ENCODE results near the gene MAP1LC3C. TPM values are rescaled to one million over a fixed set of nuclear protein-coding genes. Genes with fewer than 3 reads are reported as not detected.

MAP1LC3C gene
- total and polyA plus RNA-seq, 9 of the 15 experiments (the other 6 are each of a cell fraction or from before 2014, with no cell fraction given): not detected

- TF ChIP-seq DIDO1 (tag; IDR thresholded peaks at IDR 0.05; ENCODE audit: low read depth) (0 out of 2 replicates have a peak, but pooled peaks have one; percentile 31), PHF20 (IDR thresholded peaks at IDR 0.05; ENCODE audit: partially characterized antibody) (peak; percentile 66), SIX5 (IDR thresholded peaks at IDR 0.05; ENCODE audit: borderline replicate concordance in 1 of 2, insufficient read depth in 1 of 2, low read depth in 1 of 2, low read length in 2 of 2) (no peak), GTF2F1 (IDR thresholded peaks at IDR 0.05; ENCODE audit: low read depth, low read length) (no peak), ARNT (IDR thresholded peaks at IDR 0.05) (no peak), TBP (optimal IDR thresholded peaks at IDR 0.05; ENCODE audit: low read depth, low read length) (no peak), CBX2 (IDR thresholded peaks at IDR 0.05; ENCODE audit: insufficient read depth, low read length, poor library complexity, severe bottlenecking) (no peak), THRA (IDR thresholded peaks at IDR 0.05) (no peak), DPF2 (IDR thresholded peaks at IDR 0.05) (peak; percentile 84; the same call in 1 of the 2 replicates), CBX1 (IDR thresholded peaks at IDR 0.05; ENCODE audit: low read depth) (no peak), CBFB (CRISPR knock-in tag; IDR thresholded peaks at IDR 0.05) (no peak), SNRNP70 (optimal IDR thresholded peaks at IDR 0.05; ENCODE audit: low read depth, low read length) (no peak), ARHGAP35 (IDR thresholded peaks at IDR 0.05; ENCODE audit: partially characterized antibody) (no peak), GTF2B (IDR thresholded peaks at IDR 0.05; ENCODE audit: extremely low read depth, insufficient read length) (no peak), C11orf30 (IDR thresholded peaks at IDR 0.05; ENCODE audit: low read depth) (peak; percentile 52; the same call in 1 of the 2 replicates), RBM17 (IDR thresholded peaks at IDR 0.05; ENCODE audit: borderline replicate concordance, low read depth, low read length) (no peak), MIER1 (IDR thresholded peaks at IDR 0.05; ENCODE audit: low read depth) (peak; percentile 67; the same call in 1 of the 2 replicates), SMAD3 (CRISPR knock-in tag; conservative IDR thresholded peaks at IDR 0.05) (no peak), ZNF408 (CRISPR knock-in tag; IDR thresholded peaks at IDR 0.05; ENCODE audit: low read depth) (no peak), KLF1 (tag; IDR thresholded peaks at IDR 0.05) (peak; percentile 100), IRF9 (tag; IDR thresholded peaks at IDR 0.05) (no peak), ZKSCAN1 (IDR thresholded peaks at IDR 0.05; ENCODE audit: low read depth, low read length) (peak; percentile 27; the same call in 1 of the 2 replicates), SMARCA4 (IDR thresholded peaks at IDR 0.05) (peak; percentile 84), CBX3 (IDR thresholded peaks at IDR 0.05; ENCODE audit: borderline replicate concordance in 1 of 2, low read length in 2 of 2) (peak in 1 of 2 experiments; percentile 75; a peak in 1 of 3 replicates), E4F1 (CRISPR knock-in tag; IDR thresholded peaks at IDR 0.05; ENCODE audit: borderline replicate concordance) (no peak)
Measured at GRCh38 chr1:241998412-241998921, 431 bp downstream of the MAP1LC3C start (continued).
